Esophagus (tissue), 2 donors: ENCODE measurements around the gene AKAP17A. TPM values are rescaled to one million over a fixed set of nuclear protein-coding genes. Genes with fewer than 3 reads are reported as not detected.
"Not testable (repeated sequence)": the region's sequence is repeated elsewhere in the genome, so short reads cannot be mapped to it uniquely, and the experiment has no call there.

ENCODE experiments used
- H3K27ac ChIP-seq, 2 donors: one replicate each; pipeline ENCODE4 v1.5.1; 2013; ENCODE audit warnings: low read depth in 2 of 2, mild to moderate bottlenecking in 2 of 2, inconsistent platforms in 1 of 2, low read length in 1 of 2, moderate library complexity in 1 of 2
- H3K27me3 ChIP-seq, 2 donors: one replicate each; pipeline ENCODE4 v1.6.1; 2013; ENCODE audit warnings: low read length in 2 of 2, control low read depth in 1 of 2, mild to moderate bottlenecking in 1 of 2; ENCODE audit not compliant: insufficient read depth in 2 of 2, control insufficient read depth in 1 of 2
- H3K36me3 ChIP-seq, 2 donors: one replicate each; pipeline ENCODE4 v1.6.1; 2013; ENCODE audit warnings: low read length in 1 of 2; ENCODE audit not compliant: control insufficient read depth in 2 of 2, insufficient read depth in 2 of 2
- H3K4me1 ChIP-seq, 2 donors: one replicate each; pipeline ENCODE4 v1.6.1; 2013; ENCODE audit warnings: low read length in 1 of 2; ENCODE audit not compliant: control insufficient read depth in 2 of 2, insufficient read depth in 2 of 2
- H3K4me3 ChIP-seq, 2 donors: one replicate each; pipeline ENCODE4 v1.5.1; 2013; ENCODE audit warnings: low read length in 2 of 2, mild to moderate bottlenecking in 2 of 2, low read depth in 1 of 2, moderate library complexity in 1 of 2
- H3K9me3 ChIP-seq, 2 donors: one replicate each; pipeline ENCODE4 v1.6.1; 2013; ENCODE audit warnings: mild to moderate bottlenecking in 2 of 2, low read depth in 1 of 2, low read length in 1 of 2, moderate library complexity in 1 of 2; ENCODE audit not compliant: control insufficient read depth in 2 of 2, insufficient read depth in 1 of 2
- WGBS, 2 donors: extraction: QIAGEN DNeasy Blood & Tissue Kit; methylation state at CpG; one replicate each; pipeline ENCODE4 v1.1.7; 2013; 5-methylcytosine and 5-hydroxymethylcytosine counted together
- polyA plus RNA-seq, 2 donors: library from polyadenylated mRNA; stranded (reverse); fragments of 200-250 nt; gene quantifications; one replicate each; pipeline ENCODE4 v1.2.3, GENCODE V29; 2013
- donor health status: healthy with polysubstance abuse.
- donor health status: Bipolar disorder and iron deficiency.

Gene AKAP17A
- polyA plus RNA-seq, 2 donors, result 23.9 to 42.8 TPM

DNA sequence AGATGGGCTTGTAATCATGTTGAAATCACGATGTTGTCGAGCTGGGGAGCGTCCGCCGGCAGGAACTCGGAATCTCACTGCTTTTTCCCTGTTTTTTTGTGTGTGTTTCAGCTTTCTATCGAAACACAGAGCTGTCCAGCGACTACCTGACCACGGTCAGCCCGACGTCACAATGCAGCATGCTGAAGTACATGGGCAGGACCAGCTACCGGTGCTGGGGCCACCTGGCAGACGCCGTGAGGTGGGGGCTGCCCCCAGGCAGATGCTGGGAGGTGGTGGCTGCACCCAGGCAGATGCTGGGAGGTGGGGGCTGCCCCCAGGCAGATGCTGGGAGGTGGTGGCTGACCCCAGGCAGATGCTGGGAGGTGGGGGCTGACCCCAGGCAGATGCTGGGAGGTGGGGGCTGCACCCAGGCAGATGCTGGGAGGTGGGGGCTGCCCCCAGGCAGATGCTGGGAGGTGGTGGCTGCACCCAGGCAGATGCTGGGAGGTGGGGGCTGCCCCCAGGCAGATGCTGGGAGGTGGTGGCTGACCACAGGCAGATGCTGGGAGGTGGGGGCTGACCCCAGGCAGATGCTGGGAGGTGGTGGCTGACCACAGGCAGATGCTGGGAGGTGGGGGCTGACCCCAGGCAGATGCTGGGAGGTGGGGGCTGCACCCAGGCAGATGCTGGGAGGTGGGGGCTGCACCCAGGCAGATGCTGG is 32.9 kb downstream of the AKAP17A start:
- WGBS, 2 donors, result 85 to 87% methylated on average over 14 of the region's 14 CpGs
- H3K36me3 ChIP-seq, H3K27me3 ChIP-seq, H3K9me3 ChIP-seq, H3K4me1 ChIP-seq, H3K27ac ChIP-seq, H3K4me3 ChIP-seq: not testable (repeated sequence)

DNA sequence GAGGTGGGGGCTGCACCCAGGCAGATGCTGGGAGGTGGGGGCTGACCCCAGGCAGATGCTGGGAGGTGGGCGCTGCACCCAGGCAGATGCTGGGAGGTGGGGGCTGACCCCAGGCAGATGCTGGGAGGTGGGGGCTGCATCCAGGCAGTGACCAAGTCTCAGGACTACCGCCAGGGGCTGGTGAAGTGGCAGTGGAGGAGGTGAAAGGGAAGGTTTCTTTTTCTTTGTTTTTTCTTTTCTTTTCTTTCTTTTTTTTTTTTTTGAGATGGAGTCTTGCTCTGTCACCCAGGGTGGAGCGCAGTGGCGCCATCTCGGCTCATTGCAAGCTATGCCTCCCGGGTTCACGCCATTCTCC is 33.4 kb downstream of the AKAP17A start:
- not testable (repeated sequence) for H3K27ac ChIP-seq, H3K27me3 ChIP-seq, H3K9me3 ChIP-seq, H3K4me1 ChIP-seq, H3K36me3 ChIP-seq, H3K4me3 ChIP-seq
- WGBS, 2 donors, result 91 to 94% methylated on average over 7 of the region's 7 CpGs

DNA sequence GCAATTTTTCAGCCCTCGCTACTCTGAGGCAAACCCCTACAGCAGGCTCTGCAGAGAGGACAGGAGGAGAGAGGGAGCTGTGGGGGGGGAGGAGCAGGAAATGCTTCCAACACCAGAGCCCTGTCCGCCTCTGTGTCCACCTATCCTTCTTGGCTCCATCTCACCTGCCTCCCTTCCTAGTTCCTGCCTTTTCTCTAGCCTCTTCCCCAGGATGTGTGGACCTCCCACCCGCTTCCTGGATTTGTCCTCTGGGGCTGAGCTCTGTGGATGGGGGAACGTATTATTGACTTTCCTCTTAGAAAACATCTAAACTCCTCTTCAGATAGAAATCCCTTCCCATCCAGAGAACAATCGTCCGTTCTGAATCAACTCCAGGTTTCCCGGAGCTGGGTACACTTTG is 37.8 kb downstream of the AKAP17A start:
- 72 to 79% methylated on average over 7 of the region's 7 CpGs for WGBS, 2 donors

DNA sequence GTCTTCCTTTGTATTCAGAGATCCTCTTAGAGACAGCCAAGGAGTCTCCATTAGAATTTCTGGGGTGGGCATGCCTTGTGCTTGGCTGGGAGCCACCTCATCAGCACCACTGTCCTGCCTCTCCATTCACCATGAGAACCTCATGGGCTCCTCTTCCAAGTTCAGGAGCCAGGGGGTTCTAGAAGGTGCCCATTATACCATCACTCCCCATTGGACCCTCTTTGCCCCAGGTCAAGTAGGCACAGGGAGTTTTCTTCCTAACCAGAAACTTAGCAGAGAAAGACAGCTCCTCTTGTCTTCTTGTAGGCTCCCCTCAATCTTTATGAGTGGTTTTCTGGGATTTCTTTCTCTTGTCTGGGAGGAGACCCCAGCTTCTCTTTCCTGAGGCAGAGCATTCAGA is 54.6 kb downstream of the AKAP17A start:
- H3K27ac ChIP-seq, result no peak overlapping the region
- H3K36me3 ChIP-seq, result no peaks in the 10 kb centered on the region
- H3K27me3 ChIP-seq, result no peaks in the 10 kb centered on the region
- no peak overlapping the region for H3K4me3 ChIP-seq
- H3K4me1 ChIP-seq, result no peaks in the 10 kb centered on the region
- peaks cover 5 to 6% of the 10 kb centered on the region in 2 donors for H3K9me3 ChIP-seq

More for the DNA sequence above, 37.8 kb downstream of the AKAP17A start:
- Histone ChIP-seq H3K27me3 (no peaks in the 10 kb centered on the region), H3K4me3 (no peak overlapping the region), H3K9me3 (no peaks in the 10 kb centered on the region), H3K4me1 (no peaks in the 10 kb centered on the region), H3K36me3 (no peaks in the 10 kb centered on the region), H3K27ac (no peak overlapping the region)

DNA sequence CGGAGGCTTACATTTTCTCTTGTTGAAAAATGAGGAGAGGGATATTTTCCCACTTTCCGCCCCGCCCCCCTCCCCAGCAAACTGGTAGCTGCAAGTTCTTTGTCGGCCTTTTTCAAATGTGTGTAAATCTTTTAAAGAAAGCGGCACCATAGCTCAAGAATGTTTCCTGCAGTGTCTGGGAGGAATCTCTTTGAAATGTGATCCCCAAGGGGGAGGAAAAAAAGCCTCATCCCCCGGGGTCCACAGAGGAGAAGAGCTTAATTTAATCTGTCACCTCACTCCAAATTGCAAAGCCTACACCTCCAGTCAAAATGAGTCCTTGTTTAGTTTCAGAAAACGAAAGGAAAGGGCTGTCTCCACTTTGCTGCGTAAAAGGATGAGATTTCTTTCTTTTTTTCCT is 58.2 kb downstream of the AKAP17A start:
- peaks cover 5 to 6% of the 10 kb centered on the region in 2 donors for H3K9me3 ChIP-seq
- no peak overlapping the region for H3K4me3 ChIP-seq
- H3K27ac ChIP-seq, result no peak overlapping the region
- no peaks in the 10 kb centered on the region for H3K4me1 ChIP-seq
- no peaks in the 10 kb centered on the region for H3K36me3 ChIP-seq
- WGBS, 2 donors, result 33 to 35% methylated on average over 8 of the region's 8 CpGs
- H3K27me3 ChIP-seq, result no peaks in the 10 kb centered on the region

Other genes with a start within 250 kb of the AKAP17A start
- 100 to 1,000 TPM; 133 to 354 TPM for gene SLC25A6, start 199.5 kb upstream of the AKAP17A start, polyA plus RNA-seq
- 10 to 100 TPM in 1 of 2 donors, 1 to 10 TPM in 1; 8.5 to 13.6 TPM for gene ASMTL, start 138.7 kb upstream of the AKAP17A start, polyA plus RNA-seq
- under 1 TPM; 0.24 TPM for gene P2RY8, start 54.4 kb upstream of the AKAP17A start, polyA plus RNA-seq
- under 1 TPM; 0.06 to 0.26 TPM for gene ASMT, start 23.5 kb downstream of the AKAP17A start, polyA plus RNA-seq